Measurements from ENCODE around the gene FIGN.

DNA sequence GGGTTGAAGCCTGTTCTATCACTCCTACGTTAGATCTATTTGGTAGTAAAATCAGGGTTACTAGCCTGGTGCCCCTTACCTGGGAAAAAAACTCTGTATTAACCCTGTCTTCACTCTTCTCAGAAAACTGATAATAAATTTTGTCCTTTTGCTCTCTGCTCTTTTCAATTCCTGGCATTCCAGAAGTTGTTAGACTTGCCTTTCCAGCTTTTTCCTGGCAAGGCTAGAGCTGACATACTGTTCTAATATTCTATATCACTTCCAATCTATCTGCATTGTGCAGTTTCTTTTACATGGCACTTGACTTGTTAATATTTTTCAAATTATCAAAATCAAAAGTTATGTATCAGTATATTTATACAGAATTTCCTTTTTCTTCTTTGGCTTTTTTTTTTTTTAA, 162.2 kb downstream of the FIGN start:
- TF ChIP-seq POLR2A (IDR thresholded peaks at IDR 0.05; ENCODE audit: low read depth, low read length) (no peak), CEBPB (IDR thresholded peaks at IDR 0.05; ENCODE audit: low read depth, low read length) (no peak)

Measured in IMR-90 (cell line).